ENCODE measurements around the gene ADAMTS2.

ADAMTS2 gene

DNA sequence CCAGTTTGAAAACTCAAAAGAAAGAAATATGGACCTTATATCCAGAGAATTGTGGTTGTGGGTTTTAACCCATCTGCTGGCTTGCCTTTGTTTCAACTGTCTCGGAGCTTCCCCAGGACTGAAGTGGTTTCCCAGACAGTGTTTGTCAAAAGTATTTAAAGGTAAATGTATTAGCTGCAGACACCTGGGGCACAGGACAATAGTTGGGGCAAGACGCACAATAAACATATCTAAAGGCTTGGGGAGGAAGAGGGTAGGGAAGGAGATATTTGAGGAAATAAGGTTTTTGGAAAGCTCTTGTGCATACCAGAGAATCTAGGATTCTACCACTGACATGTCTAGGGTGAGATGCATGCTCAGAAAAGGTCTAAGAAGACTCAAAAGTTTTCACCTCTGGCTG is 99.0 kb downstream of the ADAMTS2 start:
- no peak overlapping the region for H3K4me3 ChIP-seq (ENCODE audit: low read length in 2 of 2)
- H3K9ac ChIP-seq (ENCODE audit: low read depth, low read length, poor library complexity): no peak overlapping the region
- H3K9me3 ChIP-seq (replicated peaks in 1 of 2; ENCODE audit: control insufficient read depth in 2 of 2, insufficient read depth in 1 of 2, low read depth in 1 of 2, low read length in 2 of 2): no peaks in the 10 kb centered on the region
- H2BK12ac ChIP-seq (ENCODE audit: low read length): no peak overlapping the region
- no peaks in the 10 kb centered on the region for H3K79me1 ChIP-seq (ENCODE audit: low read depth, low read length)
- H3K23ac ChIP-seq (ENCODE audit: low read depth, low read length, poor library complexity): no peak overlapping the region
- WGBS, 2 donors (ENCODE audit: extremely low coverage in 2 of 2, insufficient read length in 2 of 2, insufficient replicate concordance in 1 of 2): no CpG with 5 or more reads among the region's 2 CpGs
- H3K27ac ChIP-seq (replicated peaks; ENCODE audit: low read length): no peak overlapping the region
- H2BK120ac ChIP-seq (ENCODE audit: low read depth, low read length): no peak overlapping the region
- H4K91ac ChIP-seq (ENCODE audit: low read depth, low read length, poor library complexity): no peak overlapping the region
- H3K27me3 ChIP-seq (ENCODE audit: control insufficient read depth in 3 of 3, insufficient read depth in 3 of 3, low read depth in 1 of 3, low read length in 3 of 3): peaks cover 0 to 3% (median 0%) of the 10 kb centered on the region in 3 experiments
- no peak for DNase-seq (ENCODE audit: low spot score)
- H3K4me2 ChIP-seq (ENCODE audit: insufficient read depth, low read length, poor library complexity, severe bottlenecking): no peak overlapping the region
- H3K14ac ChIP-seq (ENCODE audit: low read length): no peak overlapping the region
- H2BK15ac ChIP-seq (ENCODE audit: low read length): no peak overlapping the region
- H2AFZ ChIP-seq (ENCODE audit: low read length): no peak overlapping the region
- no peak overlapping the region for H3K4ac ChIP-seq (ENCODE audit: low read length)
- no peak overlapping the region for H4K8ac ChIP-seq (ENCODE audit: low read depth, low read length)
- H2AK5ac ChIP-seq (ENCODE audit: low read depth, low read length): no peak overlapping the region
- no peaks in the 10 kb centered on the region for H3K4me1 ChIP-seq (ENCODE audit: control insufficient read depth in 2 of 2, insufficient read depth in 1 of 2, low read depth in 1 of 2, low read length in 2 of 2)
- no peak overlapping the region for H2BK5ac ChIP-seq (ENCODE audit: low read length)
- H3K36me3 ChIP-seq (replicated peaks in 1 of 2; ENCODE audit: control insufficient read depth in 2 of 2, insufficient read depth in 2 of 2, low read length in 2 of 2): no peaks in the 10 kb centered on the region
- no peak overlapping the region for H3K18ac ChIP-seq (ENCODE audit: low read length)

DNA sequence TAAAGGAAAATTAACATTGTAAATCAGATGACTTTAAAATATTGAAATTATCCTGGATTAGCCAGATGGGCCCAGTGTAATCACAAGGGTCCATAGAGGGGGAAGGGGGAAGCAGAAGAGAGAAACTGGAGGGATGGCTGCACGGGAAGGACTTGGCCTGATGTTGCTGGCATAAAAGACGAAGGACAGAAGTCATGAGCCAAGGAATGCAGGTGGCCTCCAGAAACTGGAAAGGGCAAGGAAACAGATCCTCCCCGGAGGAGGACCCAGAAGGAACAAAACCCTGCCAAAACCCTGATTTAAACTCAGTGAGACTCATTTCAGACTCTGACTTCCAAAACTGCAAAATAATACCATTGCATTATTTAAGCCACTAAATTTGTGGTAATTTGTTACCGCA is 100.2 kb downstream of the ADAMTS2 start:
- no peaks in the 10 kb centered on the region for H3K79me1 ChIP-seq (ENCODE audit: low read depth, low read length)
- no peak overlapping the region for H4K91ac ChIP-seq (ENCODE audit: low read depth, low read length, poor library complexity)
- H3K36me3 ChIP-seq (replicated peaks in 1 of 2; ENCODE audit: control insufficient read depth in 2 of 2, insufficient read depth in 2 of 2, low read length in 2 of 2): no peaks in the 10 kb centered on the region
- no peak overlapping the region for H2BK120ac ChIP-seq (ENCODE audit: low read depth, low read length)
- no CpG with 5 or more reads among the region's 4 CpGs for WGBS, 2 donors (ENCODE audit: extremely low coverage in 2 of 2, insufficient read length in 2 of 2, insufficient replicate concordance in 1 of 2)
- no peak overlapping the region for H3K23ac ChIP-seq (ENCODE audit: low read depth, low read length, poor library complexity)
- H2BK12ac ChIP-seq (ENCODE audit: low read length): no peak overlapping the region
- no peak overlapping the region for H3K18ac ChIP-seq (ENCODE audit: low read length)
- no peak overlapping the region for H3K27ac ChIP-seq (replicated peaks; ENCODE audit: low read length)
- H3K4me3 ChIP-seq (ENCODE audit: low read length in 2 of 2): no peak overlapping the region
- H2AK5ac ChIP-seq (ENCODE audit: low read depth, low read length): no peak overlapping the region
- no peak overlapping the region for H3K4me2 ChIP-seq (ENCODE audit: insufficient read depth, low read length, poor library complexity, severe bottlenecking)
- H3K4me1 ChIP-seq (ENCODE audit: control insufficient read depth in 2 of 2, insufficient read depth in 1 of 2, low read depth in 1 of 2, low read length in 2 of 2): no peaks in the 10 kb centered on the region
- no peak overlapping the region for H3K9ac ChIP-seq (ENCODE audit: low read depth, low read length, poor library complexity)
- H2BK15ac ChIP-seq (ENCODE audit: low read length): no peak overlapping the region
- no peak overlapping the region for H2AFZ ChIP-seq (ENCODE audit: low read length)
- H2BK5ac ChIP-seq (ENCODE audit: low read length): no peak overlapping the region
- H3K9me3 ChIP-seq (replicated peaks in 1 of 2; ENCODE audit: control insufficient read depth in 2 of 2, insufficient read depth in 1 of 2, low read depth in 1 of 2, low read length in 2 of 2): no peaks in the 10 kb centered on the region
- no peak overlapping the region for H3K14ac ChIP-seq (ENCODE audit: low read length)
- H4K8ac ChIP-seq (ENCODE audit: low read depth, low read length): no peak overlapping the region
- H3K4ac ChIP-seq (ENCODE audit: low read length): no peak overlapping the region
- no peak for DNase-seq (ENCODE audit: low spot score)
- no peaks in the 10 kb centered on the region for H3K27me3 ChIP-seq (ENCODE audit: control insufficient read depth in 3 of 3, insufficient read depth in 3 of 3, low read depth in 1 of 3, low read length in 3 of 3)

DNA sequence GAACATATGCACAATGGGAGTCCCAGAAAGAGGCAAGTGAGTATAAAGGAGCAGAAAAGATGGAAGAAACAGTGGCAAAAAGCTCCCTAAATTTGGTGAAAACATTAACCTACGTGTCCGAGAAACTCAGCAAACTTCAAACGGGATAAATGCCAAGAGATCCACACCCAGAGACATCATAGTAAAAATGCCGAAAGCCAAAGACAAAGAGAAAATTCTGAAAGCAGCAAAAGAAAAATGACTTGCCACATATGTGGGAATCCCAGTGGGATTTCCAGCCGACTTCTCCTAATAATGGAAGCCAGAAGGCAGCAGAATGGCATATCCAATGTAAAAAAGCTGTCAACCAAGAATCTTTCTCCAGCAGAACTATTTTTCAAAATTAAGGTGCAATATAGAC is 101.2 kb downstream of the ADAMTS2 start:
- no CpG with 5 or more reads among the region's 5 CpGs for WGBS, 2 donors (ENCODE audit: extremely low coverage in 2 of 2, insufficient read length in 2 of 2, insufficient replicate concordance in 1 of 2)
- no peaks in the 10 kb centered on the region for H3K36me3 ChIP-seq (replicated peaks in 1 of 2; ENCODE audit: control insufficient read depth in 2 of 2, insufficient read depth in 2 of 2, low read length in 2 of 2)

DNA sequence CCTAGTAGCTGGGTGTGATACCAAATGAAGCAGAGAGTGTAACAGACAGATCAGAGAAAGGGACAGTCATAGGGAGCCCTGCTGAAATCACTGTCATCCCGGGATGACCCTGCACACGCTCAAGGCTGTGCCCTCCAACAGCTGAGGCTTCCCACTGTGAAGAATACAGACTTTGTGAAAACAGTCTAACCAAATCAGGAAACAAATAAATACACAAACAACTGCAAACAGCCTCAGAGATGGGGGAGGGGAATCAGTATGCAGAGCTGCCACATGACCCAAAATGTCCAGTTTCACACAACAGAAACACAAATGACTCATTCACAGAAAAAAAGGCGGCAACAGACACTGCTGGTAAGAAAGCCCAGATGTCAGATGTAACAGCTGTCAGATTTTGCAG is 101.9 kb downstream of the ADAMTS2 start:
- no peak overlapping the region for H2AFZ ChIP-seq (ENCODE audit: low read length)
- H3K36me3 ChIP-seq (replicated peaks in 1 of 2; ENCODE audit: control insufficient read depth in 2 of 2, insufficient read depth in 2 of 2, low read length in 2 of 2): no peaks in the 10 kb centered on the region
- no peak overlapping the region for H4K8ac ChIP-seq (ENCODE audit: low read depth, low read length)
- no peak overlapping the region for H2BK15ac ChIP-seq (ENCODE audit: low read length)
- H3K14ac ChIP-seq (ENCODE audit: low read length): no peak overlapping the region
- H3K23ac ChIP-seq (ENCODE audit: low read depth, low read length, poor library complexity): no peak overlapping the region
- no peak overlapping the region for H3K18ac ChIP-seq (ENCODE audit: low read length)
- no peaks in the 10 kb centered on the region for H3K4me1 ChIP-seq (ENCODE audit: control insufficient read depth in 2 of 2, insufficient read depth in 1 of 2, low read depth in 1 of 2, low read length in 2 of 2)
- H3K27ac ChIP-seq (replicated peaks; ENCODE audit: low read length): no peak overlapping the region
- no peak overlapping the region for H3K9ac ChIP-seq (ENCODE audit: low read depth, low read length, poor library complexity)
- H3K4me2 ChIP-seq (ENCODE audit: insufficient read depth, low read length, poor library complexity, severe bottlenecking): no peak overlapping the region
- no peak overlapping the region for H2BK5ac ChIP-seq (ENCODE audit: low read length)
- no peak overlapping the region for H4K91ac ChIP-seq (ENCODE audit: low read depth, low read length, poor library complexity)
- H3K9me3 ChIP-seq (replicated peaks in 1 of 2; ENCODE audit: control insufficient read depth in 2 of 2, insufficient read depth in 1 of 2, low read depth in 1 of 2, low read length in 2 of 2): no peaks in the 10 kb centered on the region
- H3K79me1 ChIP-seq (ENCODE audit: low read depth, low read length): no peaks in the 10 kb centered on the region
- no peak overlapping the region for H2BK120ac ChIP-seq (ENCODE audit: low read depth, low read length)
- DNase-seq (ENCODE audit: low spot score): no peak
- no peaks in the 10 kb centered on the region for H3K27me3 ChIP-seq (ENCODE audit: control insufficient read depth in 3 of 3, insufficient read depth in 3 of 3, low read depth in 1 of 3, low read length in 3 of 3)
- H2BK12ac ChIP-seq (ENCODE audit: low read length): no peak overlapping the region
- H3K4me3 ChIP-seq (ENCODE audit: low read length in 2 of 2): no peak overlapping the region
- no peak overlapping the region for H2AK5ac ChIP-seq (ENCODE audit: low read depth, low read length)
- no CpG with 5 or more reads among the region's 3 CpGs for WGBS, 2 donors (ENCODE audit: extremely low coverage in 2 of 2, insufficient read length in 2 of 2, insufficient replicate concordance in 1 of 2)
- H3K4ac ChIP-seq (ENCODE audit: low read length): no peak overlapping the region

More for the DNA sequence above, 101.2 kb downstream of the ADAMTS2 start:
- H3K9ac ChIP-seq (ENCODE audit: low read depth, low read length, poor library complexity): no peak overlapping the region
- no peak overlapping the region for H3K18ac ChIP-seq (ENCODE audit: low read length)
- H3K4me1 ChIP-seq (ENCODE audit: control insufficient read depth in 2 of 2, insufficient read depth in 1 of 2, low read depth in 1 of 2, low read length in 2 of 2): no peaks in the 10 kb centered on the region
- no peak overlapping the region for H2BK15ac ChIP-seq (ENCODE audit: low read length)
- no peak overlapping the region for H2BK120ac ChIP-seq (ENCODE audit: low read depth, low read length)
- no peak overlapping the region for H2BK5ac ChIP-seq (ENCODE audit: low read length)
- H3K9me3 ChIP-seq (replicated peaks in 1 of 2; ENCODE audit: control insufficient read depth in 2 of 2, insufficient read depth in 1 of 2, low read depth in 1 of 2, low read length in 2 of 2): no peaks in the 10 kb centered on the region
- H3K4me3 ChIP-seq (ENCODE audit: low read length in 2 of 2): no peak overlapping the region
- H3K27ac ChIP-seq (replicated peaks; ENCODE audit: low read length): no peak overlapping the region
- H4K8ac ChIP-seq (ENCODE audit: low read depth, low read length): no peak overlapping the region
- no peaks in the 10 kb centered on the region for H3K27me3 ChIP-seq (ENCODE audit: control insufficient read depth in 3 of 3, insufficient read depth in 3 of 3, low read depth in 1 of 3, low read length in 3 of 3)
- no peak overlapping the region for H2AK5ac ChIP-seq (ENCODE audit: low read depth, low read length)
- H3K14ac ChIP-seq (ENCODE audit: low read length): no peak overlapping the region
- no peak overlapping the region for H3K4me2 ChIP-seq (ENCODE audit: insufficient read depth, low read length, poor library complexity, severe bottlenecking)
- H3K4ac ChIP-seq (ENCODE audit: low read length): no peak overlapping the region
- H2AFZ ChIP-seq (ENCODE audit: low read length): no peak overlapping the region
- H2BK12ac ChIP-seq (ENCODE audit: low read length): no peak overlapping the region
- H3K23ac ChIP-seq (ENCODE audit: low read depth, low read length, poor library complexity): no peak overlapping the region
- no peaks in the 10 kb centered on the region for H3K79me1 ChIP-seq (ENCODE audit: low read depth, low read length)
- no peak for DNase-seq (ENCODE audit: low spot score)
- no peak overlapping the region for H4K91ac ChIP-seq (ENCODE audit: low read depth, low read length, poor library complexity)
